OCI-LY7 (cell line): ENCODE measurements around the gene S100A2.

Source experiments
- EZH2phosphoT487 ChIP-seq: fragments of 200-600 bp; sonication (generic); IDR thresholded peaks from 2 replicates; pipeline ENCODE4 v1.6.1; 2018; ENCODE audit warnings: low read depth, borderline replicate concordance, mild to moderate bottlenecking, mixed run types, antibody characterized with exemption, low read length, moderate library complexity, mixed read lengths
- TF ChIP-seq, protein P1 (sequence below): fragments of 200-600 bp; sonication (generic); conservative IDR thresholded peaks from 2 replicates; pipeline ENCODE4 v1.5.1; 2014; ENCODE audit warnings: mild to moderate bottlenecking, antibody characterized with exemption, low read length, moderate library complexity, mixed read lengths

GRCh38 chr1:153611356-153611755 is 45.7 kb upstream of the S100A2 start:
- TF ChIP-seq, protein P1, sequence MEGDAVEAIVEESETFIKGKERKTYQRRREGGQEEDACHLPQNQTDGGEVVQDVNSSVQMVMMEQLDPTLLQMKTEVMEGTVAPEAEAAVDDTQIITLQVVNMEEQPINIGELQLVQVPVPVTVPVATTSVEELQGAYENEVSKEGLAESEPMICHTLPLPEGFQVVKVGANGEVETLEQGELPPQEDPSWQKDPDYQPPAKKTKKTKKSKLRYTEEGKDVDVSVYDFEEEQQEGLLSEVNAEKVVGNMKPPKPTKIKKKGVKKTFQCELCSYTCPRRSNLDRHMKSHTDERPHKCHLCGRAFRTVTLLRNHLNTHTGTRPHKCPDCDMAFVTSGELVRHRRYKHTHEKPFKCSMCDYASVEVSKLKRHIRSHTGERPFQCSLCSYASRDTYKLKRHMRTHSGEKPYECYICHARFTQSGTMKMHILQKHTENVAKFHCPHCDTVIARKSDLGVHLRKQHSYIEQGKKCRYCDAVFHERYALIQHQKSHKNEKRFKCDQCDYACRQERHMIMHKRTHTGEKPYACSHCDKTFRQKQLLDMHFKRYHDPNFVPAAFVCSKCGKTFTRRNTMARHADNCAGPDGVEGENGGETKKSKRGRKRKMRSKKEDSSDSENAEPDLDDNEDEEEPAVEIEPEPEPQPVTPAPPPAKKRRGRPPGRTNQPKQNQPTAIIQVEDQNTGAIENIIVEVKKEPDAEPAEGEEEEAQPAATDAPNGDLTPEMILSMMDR, result no peak
- TF ChIP-seq EZH2phosphoT487, result no peak
